A549 (cell line): ENCODE measurements around the gene SYT6. TPM values are rescaled to one million over a fixed set of nuclear protein-coding genes. Genes with fewer than 3 reads are reported as not detected.

Experiments
- ATAC-seq, 2 experiments: fragments of 200-7000 bp in 1 of 2; fragments of >200 bp in 1 of 2; cut with Nextera tagmentation in 1 of 2; cut with Tn5 transposase in 1 of 2; 3 replicates each; pipeline versions ENCODE4 v1.8.0 to v1.9.1; 2018 to 2020; ENCODE audit warnings: mild to moderate bottlenecking in 1 of 2, moderate library complexity in 1 of 2
- CTCF ChIA-PET: fragments of 300-600 bp; sonication (Branson Sonifier 250); formaldehyde crosslinking; extraction: SDS; loops from one replicate; lab custom pipeline; 2021; ENCODE audit warnings: antibody characterized with exemption, inconsistent platforms; lab: Yijun Ruan, JAX
- POLR2A ChIA-PET: fragments of 350-600 bp; formaldehyde crosslinking; extraction: SDS; loops from one replicate; lab custom pipeline; 2021; ENCODE audit warnings: antibody characterized with exemption, inconsistent platforms; lab: Yijun Ruan, JAX
- DNase-seq, 2 experiments: peaks; one replicate each; pipeline versions ENCODE4 v3.0.0 to v3.0.0-alpha.2; 2011 to 2016; ENCODE audit warnings: low read depth in 1 of 2, low spot score in 1 of 2
- FAIRE-seq: peaks from 2 replicates; lab custom pipeline; 2011; peaks lifted over from hg19 to GRCh38; lab: Jason Lieb, UNC
- H3K27ac ChIP-seq, 2 experiments: fragments of >200 bp; sonication (Bioruptor Twin); formaldehyde crosslinking; 3 replicates each; pipeline ENCODE4 v1.5.1; 2016 to 2017
- H3K4me1 ChIP-seq: fragments of >200 bp; sonication (Bioruptor Twin); formaldehyde crosslinking; 3 replicates; pipeline ENCODE4 v1.6.1; 2016
- H3K4me2 ChIP-seq: fragments of >200 bp; sonication (Bioruptor Twin); formaldehyde crosslinking; 3 replicates; pipeline ENCODE4 v1.6.1; 2016
- H3K4me3 ChIP-seq: fragments of >200 bp; sonication (Bioruptor Twin); formaldehyde crosslinking; 3 replicates; pipeline ENCODE4 v1.5.1; 2016
- H3K9me3 ChIP-seq: fragments of >200 bp; sonication (Bioruptor Twin); formaldehyde crosslinking; 3 replicates; pipeline ENCODE4 v1.6.1; 2016
- CHD2 ChIP-seq: fragments of 150-350 bp; IDR thresholded peaks from 2 replicates; pipeline ENCODE4 v1.6.1; 2014; ENCODE audit warnings: low read length; ENCODE audit not compliant: partially characterized antibody
- EP300 ChIP-seq, 2 experiments: fragments of >200 bp; sonication (Bioruptor Twin); formaldehyde crosslinking; IDR thresholded peaks; 2 replicates in 1 of 2; 3 replicates in 1 of 2; pipeline ENCODE4 v1.6.1; 2016 to 2017
- HDAC2 ChIP-seq: fragments of 200-600 bp; sonication (generic); IDR thresholded peaks from 2 replicates; pipeline ENCODE4 v1.6.1; 2016
- JUN ChIP-seq, 2 experiments: fragments of >200 bp; sonication (Bioruptor Twin); formaldehyde crosslinking; IDR thresholded peaks; 2 replicates in 1 of 2; 3 replicates in 1 of 2; pipeline ENCODE4 v1.6.1; 2016 to 2017
- KDM5A ChIP-seq: fragments of 200-600 bp; sonication (generic); IDR thresholded peaks from 2 replicates; pipeline ENCODE4 v1.6.1; 2016; ENCODE audit warnings: antibody characterized with exemption, mild to moderate bottlenecking
- NFE2L2 ChIP-seq: fragments of 150-350 bp; conservative IDR thresholded peaks from 2 replicates; pipeline ENCODE4 v1.6.1; 2014; ENCODE audit warnings: low read length
- POLR2A ChIP-seq: IDR thresholded peaks from 2 replicates; pipeline ENCODE4 v1.6.1; 2012; ENCODE audit warnings: mild to moderate bottlenecking, low read length
- POLR2AphosphoS2 ChIP-seq: conservative IDR thresholded peaks from 2 replicates; pipeline ENCODE4 v1.6.1; 2012; ENCODE audit warnings: low read length, improper control_type of control experiment, inconsistent platforms
- RAD21 ChIP-seq, 2 experiments: fragments of >200 bp in 1 of 2; sonication (Bioruptor Twin) in 1 of 2; formaldehyde crosslinking in 1 of 2; IDR thresholded peaks in 1 of 2; conservative IDR thresholded peaks in 1 of 2; 2 replicates in 1 of 2; 3 replicates in 1 of 2; pipeline ENCODE4 v1.6.1; 2012 to 2018; ENCODE audit warnings: inconsistent platforms in 1 of 2
- RNF2 ChIP-seq: fragments of 200-600 bp; sonication (generic); IDR thresholded peaks from 2 replicates; pipeline ENCODE4 v1.6.1; 2016; ENCODE audit warnings: low read depth, mild to moderate bottlenecking, antibody characterized with exemption, moderate library complexity, borderline replicate concordance
- ZNF302 ChIP-seq: fragments of 250-450 bp; sonication (Bioruptor Pico); IDR thresholded peaks from 2 replicates; pipeline ENCODE4 v1.9.0; 2021; ENCODE audit warnings: inconsistent platforms, mild to moderate bottlenecking, moderate library complexity
- ZSCAN20 ChIP-seq: fragments of 250-450 bp; sonication (Bioruptor Pico); IDR thresholded peaks from 2 replicates; pipeline ENCODE4 v1.8.0; 2022; ENCODE audit warnings: mild to moderate bottlenecking, moderate library complexity
- WGBS: methylation state at CpG from one replicate; pipeline ENCODE4 v1.1.6; 2017; ENCODE audit errors: missing lambda C conversion rate; 5-methylcytosine and 5-hydroxymethylcytosine counted together
- polyA plus RNA-seq, 4 experiments: library from polyadenylated mRNA; depleted of rRNA in 3 of 4; stranded (reverse); fragments of >200 nt; fragmentation: RNase III in 1 of 4; extraction: RNeasy Plus Mini Kit Qiagen cat#74134 plus additional on column Dnase treatment in 1 of 4; gene quantifications; 2 replicates in 3 of 4; 3 replicates in 1 of 4; pipeline ENCODE4 v1.2.3, GENCODE V29; 2011 to 2017
- TF ChIP-seq, protein P1 (sequence below): IDR thresholded peaks from 2 replicates; pipeline ENCODE4 v1.6.1; 2012

Gene SYT6
- polyA plus RNA-seq, 2 of the 4 experiments (the other 2 are of a cell fraction) = 0.57 to 1.1 TPM

DNA sequence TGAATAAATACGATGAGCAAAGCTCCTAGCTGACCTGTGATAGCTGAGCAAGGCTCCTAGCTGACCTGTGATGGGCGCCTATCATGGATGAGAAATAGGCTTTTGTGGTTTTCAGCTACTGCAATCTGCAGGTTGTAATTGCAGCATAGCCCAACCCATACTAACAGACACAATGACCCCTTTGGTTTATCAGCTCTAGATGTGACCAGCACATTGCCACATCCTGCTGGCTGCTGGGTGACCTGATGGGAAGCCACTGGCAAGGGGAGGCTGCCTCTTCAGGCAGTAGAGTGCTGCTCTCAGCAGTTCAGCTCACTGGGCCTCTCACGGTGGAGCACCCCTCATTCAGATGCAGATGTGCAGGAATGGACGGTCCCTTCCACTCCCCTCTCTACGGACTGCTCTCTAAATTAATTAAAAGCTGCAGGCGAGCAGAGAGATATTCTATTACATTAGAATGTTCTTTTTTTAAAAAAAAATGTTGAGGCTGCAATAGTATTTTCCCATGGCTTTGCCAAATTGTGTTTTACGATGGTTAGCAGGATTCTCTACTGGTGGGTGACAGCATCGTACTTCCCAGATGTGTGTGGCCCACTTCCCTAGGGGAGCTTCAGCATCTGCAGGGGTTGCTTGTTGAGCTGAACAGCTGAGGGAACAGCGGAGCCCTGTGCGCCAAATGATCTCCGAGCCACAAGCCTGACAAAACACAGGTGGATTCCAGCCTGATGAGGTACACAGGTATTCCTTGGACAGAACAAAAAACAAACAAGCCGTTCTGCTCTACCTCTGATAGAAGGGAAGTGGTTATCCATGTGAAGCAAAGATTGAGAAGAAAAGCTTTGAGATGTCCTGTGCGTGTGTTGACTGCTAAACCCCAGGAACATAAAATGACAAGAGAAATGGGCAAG is 65.0 kb downstream of the SYT6 start:
- H3K4me3 ChIP-seq = no peak overlapping the region
- ChIA-PET CTCF (interaction anchor here (1.8 kb wide), 1 partner anchor 11 kb away, joined by 3 read pairs; no protein-coding TSS in a partner anchor), POLR2A (no interaction called here)
- H3K4me1 ChIP-seq = no peaks in the 10 kb centered on the region
- WGBS = 64% methylated on average over 11 of the region's 13 CpGs
- DNase-seq (no peak), FAIRE-seq (no peak), ATAC-seq (no peak)
- no peak overlapping the region for H3K4me2 ChIP-seq
- no peaks in the 10 kb centered on the region for H3K9me3 ChIP-seq
- H3K27ac ChIP-seq = no peak overlapping the region
- no peak for TF ChIP-seq NFE2L2

DNA sequence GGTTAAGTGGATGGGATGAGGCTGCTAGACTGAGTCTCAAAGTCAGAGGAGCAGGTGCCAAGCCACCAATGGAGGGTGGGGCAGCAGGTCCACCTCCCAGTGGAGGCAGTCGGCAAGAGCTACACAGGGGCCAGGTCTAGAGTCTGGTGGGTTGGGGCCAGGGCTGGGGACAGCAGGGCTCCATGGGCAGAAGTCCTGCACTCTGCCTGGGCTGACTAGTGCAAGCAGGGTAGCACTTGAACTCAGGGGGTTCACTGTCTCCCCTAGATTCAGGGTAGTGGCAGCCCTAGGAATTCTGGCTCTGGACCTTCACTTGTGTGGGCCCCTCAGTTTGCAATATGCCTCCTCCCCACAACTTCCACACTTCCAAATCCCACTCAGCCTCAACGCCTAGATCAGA is 66.2 kb downstream of the SYT6 start:
- ATAC-seq = no peak
- H3K4me2 ChIP-seq = no peak overlapping the region
- TF ChIP-seq NFE2L2 = no peak
- no peak for TF ChIP-seq RNF2
- TF ChIP-seq POLR2AphosphoS2 = no peak
- TF ChIP-seq, all 56 proteins: peak for 0
- DNase-seq = no peak
- no peak overlapping the region for H3K27ac ChIP-seq
- ChIA-PET POLR2A (no interaction called here), CTCF (no interaction called here)
- no peak overlapping the region for H3K4me3 ChIP-seq
- WGBS = 94% methylated on average over 1 of the region's 2 CpGs
- no peaks in the 10 kb centered on the region for H3K4me1 ChIP-seq
- FAIRE-seq = no peak
- no peaks in the 10 kb centered on the region for H3K9me3 ChIP-seq

DNA sequence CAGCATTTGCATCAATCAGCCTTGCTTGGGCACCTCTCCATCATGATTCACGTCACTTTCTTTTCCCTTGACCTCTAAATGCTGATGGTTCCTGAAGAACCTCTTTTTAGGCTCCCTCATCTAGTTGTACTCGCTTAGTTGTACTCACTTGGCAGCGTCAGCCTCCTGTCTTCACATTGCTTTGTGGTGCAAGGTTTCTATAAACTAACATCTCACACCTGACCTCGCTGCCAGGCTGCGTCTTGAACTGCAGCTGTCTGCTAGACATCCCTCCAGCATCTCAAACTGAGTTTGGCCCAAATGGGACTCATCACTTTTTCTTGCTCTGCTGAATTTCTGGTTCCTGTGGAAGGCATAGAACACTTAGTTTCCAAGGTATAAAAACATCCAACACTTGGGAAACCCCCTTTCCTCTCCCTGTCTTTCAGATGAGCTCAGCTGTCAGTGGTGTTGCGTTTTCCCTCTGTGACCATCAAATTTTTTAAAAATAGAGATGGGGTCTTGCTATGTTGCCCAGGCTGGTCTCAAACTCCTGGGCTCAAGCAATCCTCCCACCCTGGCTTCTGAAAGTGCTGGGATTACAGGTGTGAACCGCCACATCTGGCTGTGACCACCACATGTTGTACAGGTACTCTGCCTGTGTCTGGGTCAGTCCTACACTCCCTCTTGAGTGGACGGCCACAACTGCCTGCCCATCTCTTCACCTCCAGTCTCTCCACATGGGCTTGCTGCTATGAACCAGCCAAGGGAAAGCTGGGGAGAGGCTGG is 66.9 kb downstream of the SYT6 start:
- H3K4me3 ChIP-seq = no peak overlapping the region
- POLR2A ChIA-PET = no interaction called here
- FAIRE-seq = no peak
- whole genome bisulfite sequencing = 38% methylated on average over 8 of the region's 8 CpGs
- H3K4me2 ChIP-seq = no peak overlapping the region
- H3K9me3 ChIP-seq = no peaks in the 10 kb centered on the region
- no peak for ATAC-seq
- H3K27ac ChIP-seq = no peak overlapping the region
- no peak for TF ChIP-seq HDAC2
- TF ChIP-seq, all 56 proteins: peak for 0
- no peaks in the 10 kb centered on the region for H3K4me1 ChIP-seq
- CTCF ChIA-PET = no interaction called here
- DNase-seq = no peak

DNA sequence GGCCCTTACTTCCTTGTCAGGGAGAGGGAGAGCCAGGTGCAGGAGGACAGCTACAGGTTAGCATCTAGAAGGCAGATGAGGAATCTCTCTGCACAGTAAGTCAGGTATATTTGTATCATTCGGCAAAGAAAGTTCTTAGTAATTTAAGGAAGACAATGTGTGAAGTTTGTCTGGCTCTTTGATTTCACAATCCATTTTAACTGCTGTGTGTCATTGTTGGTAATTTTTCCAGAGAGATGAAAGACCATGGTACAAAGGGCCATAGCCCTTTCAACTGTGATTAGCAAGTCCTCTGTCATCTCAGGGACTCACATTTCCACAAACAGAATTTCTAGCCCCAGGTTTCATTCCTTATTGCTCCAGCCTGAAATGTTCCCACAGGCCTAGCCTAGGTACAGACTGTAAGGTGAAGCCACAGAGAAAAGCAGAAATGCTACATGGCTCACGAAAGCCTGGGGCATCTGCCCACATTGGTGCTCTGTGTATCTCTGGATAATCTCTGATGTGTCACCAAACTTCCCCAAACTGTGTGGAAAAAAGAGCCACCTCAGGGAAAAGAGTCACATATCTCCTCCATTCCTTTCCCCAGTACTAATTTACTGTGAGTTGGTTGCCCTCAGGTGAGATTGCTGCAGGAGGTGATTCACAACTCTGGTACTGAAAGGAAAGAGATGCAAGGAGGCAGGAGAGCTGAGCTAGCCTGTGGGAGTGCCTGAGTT is 70.6 kb downstream of the SYT6 start:
- ChIA-PET POLR2A (no interaction called here), CTCF (no interaction called here)
- no peak for TF ChIP-seq RNF2
- TF ChIP-seq NFE2L2 = no peak
- TF ChIP-seq EP300 (IDR thresholded peaks at IDR 0.05) = no peak
- TF ChIP-seq KDM5A = no peak
- TF ChIP-seq POLR2A = no peak
- TF ChIP-seq, protein P1, sequence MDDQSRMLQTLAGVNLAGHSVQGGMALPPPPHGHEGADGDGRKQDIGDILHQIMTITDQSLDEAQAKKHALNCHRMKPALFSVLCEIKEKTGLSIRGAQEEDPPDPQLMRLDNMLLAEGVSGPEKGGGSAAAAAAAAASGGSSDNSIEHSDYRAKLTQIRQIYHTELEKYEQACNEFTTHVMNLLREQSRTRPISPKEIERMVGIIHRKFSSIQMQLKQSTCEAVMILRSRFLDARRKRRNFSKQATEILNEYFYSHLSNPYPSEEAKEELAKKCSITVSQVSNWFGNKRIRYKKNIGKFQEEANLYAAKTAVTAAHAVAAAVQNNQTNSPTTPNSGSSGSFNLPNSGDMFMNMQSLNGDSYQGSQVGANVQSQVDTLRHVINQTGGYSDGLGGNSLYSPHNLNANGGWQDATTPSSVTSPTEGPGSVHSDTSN = no peak
- no peak for TF ChIP-seq JUN (IDR thresholded peaks at IDR 0.05)
- TF ChIP-seq ZNF302 (CRISPR knock-in tag) = no peak
- no peak for TF ChIP-seq RAD21 (conservative IDR thresholded peaks at IDR 0.05 in 1 of 2, IDR thresholded peaks at IDR 0.05 in 1 of 2)
- TF ChIP-seq ZSCAN20 (CRISPR knock-in tag) = no peak
- TF ChIP-seq CHD2 = no peak
- no peak for DNase-seq
- no peak for ATAC-seq
- WGBS = 36% methylated on average over 2 of the region's 2 CpGs
- FAIRE-seq = no peak
- no peak overlapping the region for H3K27ac ChIP-seq
- H3K4me1 ChIP-seq = no peaks in the 10 kb centered on the region
- H3K4me3 ChIP-seq = no peak overlapping the region
- H3K9me3 ChIP-seq = no peaks in the 10 kb centered on the region
- H3K4me2 ChIP-seq = no peak overlapping the region
